Measurements from ENCODE around the gene GRIK4. TPM values are rescaled to one million over a fixed set of nuclear protein-coding genes. Genes with fewer than 3 reads are reported as not detected.

The GRIK4 gene
- total and polyA plus RNA-seq, 9 of the 15 experiments (the other 6 are each of a cell fraction or from before 2014, with no cell fraction given) = not detected

- TF ChIP-seq ARID1B (IDR thresholded peaks at IDR 0.05) (peak; percentile 29; the same call in 1 of the 2 replicates), NFIC (IDR thresholded peaks at IDR 0.05) (peak; percentile 77), FOSL1 (tag; conservative IDR thresholded peaks at IDR 0.05) (peak; percentile 84), ATF3 (IDR thresholded peaks at IDR 0.05) (peak; percentile 43), ATF3 (CRISPR knock-in tag; conservative IDR thresholded peaks at IDR 0.05) (no peak), SMARCC2 (IDR thresholded peaks at IDR 0.05; ENCODE audit: low read depth) (no peak), DPF2 (IDR thresholded peaks at IDR 0.05) (0 out of 2 replicates have a peak, but pooled peaks have one; percentile 23), FOXM1 (IDR thresholded peaks at IDR 0.05; ENCODE audit: low read depth) (no peak), FOXM1 (CRISPR knock-in tag; IDR thresholded peaks at IDR 0.05; ENCODE audit: low read depth) (no peak), CEBPB (tag; IDR thresholded peaks at IDR 0.05) (peak; percentile 72), JUND (IDR thresholded peaks at IDR 0.05; ENCODE audit: borderline replicate concordance, low read depth, low read length) (peak; percentile 71; the same call in 1 of the 2 replicates), JUND (tag; IDR thresholded peaks at IDR 0.05; ENCODE audit: borderline replicate concordance, low read depth, low read length) (peak; percentile 24; the same call in 1 of the 3 replicates), CEBPG (CRISPR knock-in tag; IDR thresholded peaks at IDR 0.05) (no peak), CEBPG (tag; conservative IDR thresholded peaks at IDR 0.05 in 1 of 2, IDR thresholded peaks at IDR 0.05 in 1 of 2) (0 out of 4 replicates have a peak, but pooled peaks have one; percentile 11 to 24)
- POLR2A ChIA-PET = interaction anchor here (1.2 kb wide), 1 partner anchor 15 kb away, joined by 4 read pairs; no protein-coding TSS in a partner anchor
- ATAC-seq (peak; percentile 32; the same call in 2 of the 3 replicates), DNase-seq (ENCODE audit: extremely low read depth in 1 of 4, low spot score in 3 of 4) (peak in 2 of 4 experiments; percentile 20 to 42), FAIRE-seq (no peak)
- Histone ChIP-seq H3K27ac (ENCODE audit: extremely low read depth, low read depth, low read length) (no peak overlapping the region), H3K4me2 (ENCODE audit: insufficient read depth, low read length) (no peak overlapping the region), H3K9ac (ENCODE audit: insufficient read depth in 1 of 2, low read depth in 2 of 2, low read length in 2 of 2) (no peak overlapping the region), H3K36me3 (ENCODE audit: control insufficient read depth, insufficient read depth, low read length) (peaks cover 73% of the 10 kb centered on the region), H2AFZ (ENCODE audit: low read depth, low read length) (no peak overlapping the region), H3K4me1 (replicated peaks in 1 of 2; ENCODE audit: control insufficient read depth in 2 of 2, insufficient read depth in 2 of 2, low read length in 2 of 2) (no peaks in the 10 kb centered on the region), H3K9me3 (replicated peaks; ENCODE audit: control insufficient read depth, insufficient read depth, low read depth, low read length) (no peaks in the 10 kb centered on the region), H3K9me1 (ENCODE audit: control insufficient read depth, insufficient read depth, low read length) (no peaks in the 10 kb centered on the region), H4K20me1 (replicated peaks; ENCODE audit: control insufficient read depth, insufficient read depth, low read length) (no peaks in the 10 kb centered on the region), H3K79me2 (ENCODE audit: control insufficient read depth, insufficient read depth, low read length) (no peaks in the 10 kb centered on the region), H3K4me3 (no peak overlapping the region), H3K27me3 (ENCODE audit: control insufficient read depth in 2 of 2, insufficient read depth in 2 of 2, low read length in 2 of 2) (no peaks in the 10 kb centered on the region)
- in situ Hi-C loops (cut with MboI) = no loop called here
- BruUV-seq (replicated peaks) = no TSS peak
- 91% methylated on average over 6 of the region's 6 CpGs for WGBS (ENCODE audit: insufficient coverage, low coverage, missing lambda C conversion rate)
- CTCF ChIA-PET (ENCODE audit: low intra/inter-chr PET ratio) = no interaction called here
- intact Hi-C loops (cut with micrococcal nuclease) = no loop called here
Measured at GRCh38 chr11:120482149-120482548, 29.4 kb upstream of the GRIK4 start.

Measured in K562 (cell line).